Smooth muscle cell (in vitro differentiated cells): ENCODE measurements around the gene TOGARAM2. TPM values are rescaled to one million over a fixed set of nuclear protein-coding genes. Genes with fewer than 3 reads are reported as not detected.

ENCODE experiments used
- DNase-seq: peaks from one replicate; lab custom pipeline; 2025; ENCODE audit not compliant: unreplicated experiment; lab: John Stamatoyannopoulos, UW
- H2AFZ ChIP-seq: fragments of 200-600 bp; sonication (generic); 2 replicates; pipeline ENCODE4 v1.6.0; 2016; ENCODE audit warnings: antibody characterized with exemption, low read depth, mild to moderate bottlenecking
- H3F3A ChIP-seq: fragments of 200-600 bp; sonication (generic); 2 replicates; pipeline ENCODE4 v1.6.0; 2017; ENCODE audit warnings: antibody characterized with exemption, low read depth
- H3K27ac ChIP-seq: fragments of 200-600 bp; sonication (generic); 2 replicates; pipeline ENCODE4 v1.5.1; 2016; ENCODE audit warnings: low read depth, mild to moderate bottlenecking
- H3K27me3 ChIP-seq: fragments of 200-600 bp; sonication (generic); 2 replicates; pipeline ENCODE4 v1.6.1; 2016; ENCODE audit warnings: low read depth, mild to moderate bottlenecking
- H3K36me3 ChIP-seq: fragments of 200-600 bp; sonication (generic); 2 replicates; pipeline ENCODE4 v1.5.1; 2016; ENCODE audit warnings: low read depth
- H3K4me1 ChIP-seq: fragments of 200-600 bp; sonication (generic); 2 replicates; pipeline ENCODE4 v1.5.1; 2016; ENCODE audit warnings: low read depth
- H3K4me2 ChIP-seq: fragments of 200-600 bp; sonication (generic); 2 replicates; pipeline ENCODE4 v1.6.0; 2016; ENCODE audit warnings: mild to moderate bottlenecking
- H3K4me3 ChIP-seq: fragments of 200-600 bp; sonication (generic); 2 replicates; pipeline ENCODE4 v1.5.1; 2016; ENCODE audit warnings: mild to moderate bottlenecking
- H3K79me2 ChIP-seq: fragments of 200-600 bp; sonication (generic); 2 replicates; pipeline ENCODE4 v1.6.0; 2016; ENCODE audit warnings: low read depth, mild to moderate bottlenecking
- H3K9ac ChIP-seq: fragments of 200-600 bp; sonication (generic); 2 replicates; pipeline ENCODE4 v1.6.0; 2016; ENCODE audit warnings: low read depth
- H3K9me3 ChIP-seq: fragments of 200-600 bp; sonication (generic); replicated peaks from 2 replicates; pipeline ENCODE4 v1.5.1; 2016; ENCODE audit warnings: low read depth
- H4K20me1 ChIP-seq: fragments of 200-600 bp; sonication (generic); 2 replicates; pipeline ENCODE4 v1.6.0; 2016; ENCODE audit warnings: low read depth
- WGBS: methylation state at CpG from one replicate; pipeline ENCODE4 v1.1.7; 2016; ENCODE audit warnings: low lambda C conversion rate; 5-methylcytosine and 5-hydroxymethylcytosine counted together
- polyA plus RNA-seq: library from polyadenylated mRNA; unstranded; fragments of >200 nt; fragmentation: Nextera tagmentation; extraction: Ambion mirVana; gene quantifications from 2 replicates; pipeline ENCODE4 v1.2.1, GENCODE V29; 2016
- total RNA-seq: library from RNA; depleted of rRNA; stranded (reverse); fragments of >200 nt; gene quantifications from 2 replicates; pipeline ENCODE4 v1.2.3, GENCODE V29; 2014
- TF ChIP-seq, protein P1 (sequence below): fragments of 200-600 bp; sonication (generic); IDR thresholded peaks from 2 replicates; pipeline ENCODE4 v1.5.1; 2017; ENCODE audit warnings: borderline replicate concordance, mild to moderate bottlenecking, antibody characterized with exemption; ENCODE audit not compliant: insufficient read depth, poor library complexity, severe bottlenecking

TOGARAM2 gene
- total and polyA plus RNA-seq, 2 experiments from 2014 or later, result 0.72 to 1.1 TPM

DNA sequence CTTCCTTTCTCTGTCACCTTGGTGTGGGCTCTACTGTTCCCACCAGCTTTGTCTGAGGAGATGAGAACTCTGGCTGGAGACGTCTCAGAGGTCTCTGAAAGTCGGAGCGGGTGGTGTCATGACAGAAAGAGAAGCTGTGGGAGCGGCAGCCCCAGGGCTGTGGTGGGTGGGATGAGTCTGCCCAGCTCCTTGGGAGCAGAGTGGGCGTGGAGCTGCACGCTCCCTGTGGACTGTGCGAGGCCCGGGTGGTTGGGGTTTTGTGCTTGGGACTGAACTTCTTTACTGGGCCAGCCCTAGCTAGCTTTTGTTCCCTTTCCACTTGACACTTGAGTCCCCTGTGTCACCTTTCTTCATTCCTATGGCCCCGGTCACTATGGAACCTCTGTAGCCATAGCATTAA, 10.4 kb downstream of the TOGARAM2 start:
- Histone ChIP-seq H2AFZ (no peak overlapping the region), H3K9me3 (no peaks in the 10 kb centered on the region), H3K4me3 (no peak overlapping the region), H3K36me3 (no peaks in the 10 kb centered on the region), H4K20me1 (no peaks in the 10 kb centered on the region), H3K4me2 (peak overlapping the region; percentile 37), H3K27me3 (no peaks in the 10 kb centered on the region), H3K9ac (peak overlapping the region; percentile 9), H3K79me2 (no peaks in the 10 kb centered on the region), H3K4me1 (no peaks in the 10 kb centered on the region), H3K27ac (peak overlapping the region; percentile 34), H3F3A (no peaks in the 10 kb centered on the region)
- no peak for DNase-seq
- TF ChIP-seq, protein P1, sequence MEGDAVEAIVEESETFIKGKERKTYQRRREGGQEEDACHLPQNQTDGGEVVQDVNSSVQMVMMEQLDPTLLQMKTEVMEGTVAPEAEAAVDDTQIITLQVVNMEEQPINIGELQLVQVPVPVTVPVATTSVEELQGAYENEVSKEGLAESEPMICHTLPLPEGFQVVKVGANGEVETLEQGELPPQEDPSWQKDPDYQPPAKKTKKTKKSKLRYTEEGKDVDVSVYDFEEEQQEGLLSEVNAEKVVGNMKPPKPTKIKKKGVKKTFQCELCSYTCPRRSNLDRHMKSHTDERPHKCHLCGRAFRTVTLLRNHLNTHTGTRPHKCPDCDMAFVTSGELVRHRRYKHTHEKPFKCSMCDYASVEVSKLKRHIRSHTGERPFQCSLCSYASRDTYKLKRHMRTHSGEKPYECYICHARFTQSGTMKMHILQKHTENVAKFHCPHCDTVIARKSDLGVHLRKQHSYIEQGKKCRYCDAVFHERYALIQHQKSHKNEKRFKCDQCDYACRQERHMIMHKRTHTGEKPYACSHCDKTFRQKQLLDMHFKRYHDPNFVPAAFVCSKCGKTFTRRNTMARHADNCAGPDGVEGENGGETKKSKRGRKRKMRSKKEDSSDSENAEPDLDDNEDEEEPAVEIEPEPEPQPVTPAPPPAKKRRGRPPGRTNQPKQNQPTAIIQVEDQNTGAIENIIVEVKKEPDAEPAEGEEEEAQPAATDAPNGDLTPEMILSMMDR, result no peak
- whole genome bisulfite sequencing, result 46% methylated on average over 9 of the region's 9 CpGs

DNA sequence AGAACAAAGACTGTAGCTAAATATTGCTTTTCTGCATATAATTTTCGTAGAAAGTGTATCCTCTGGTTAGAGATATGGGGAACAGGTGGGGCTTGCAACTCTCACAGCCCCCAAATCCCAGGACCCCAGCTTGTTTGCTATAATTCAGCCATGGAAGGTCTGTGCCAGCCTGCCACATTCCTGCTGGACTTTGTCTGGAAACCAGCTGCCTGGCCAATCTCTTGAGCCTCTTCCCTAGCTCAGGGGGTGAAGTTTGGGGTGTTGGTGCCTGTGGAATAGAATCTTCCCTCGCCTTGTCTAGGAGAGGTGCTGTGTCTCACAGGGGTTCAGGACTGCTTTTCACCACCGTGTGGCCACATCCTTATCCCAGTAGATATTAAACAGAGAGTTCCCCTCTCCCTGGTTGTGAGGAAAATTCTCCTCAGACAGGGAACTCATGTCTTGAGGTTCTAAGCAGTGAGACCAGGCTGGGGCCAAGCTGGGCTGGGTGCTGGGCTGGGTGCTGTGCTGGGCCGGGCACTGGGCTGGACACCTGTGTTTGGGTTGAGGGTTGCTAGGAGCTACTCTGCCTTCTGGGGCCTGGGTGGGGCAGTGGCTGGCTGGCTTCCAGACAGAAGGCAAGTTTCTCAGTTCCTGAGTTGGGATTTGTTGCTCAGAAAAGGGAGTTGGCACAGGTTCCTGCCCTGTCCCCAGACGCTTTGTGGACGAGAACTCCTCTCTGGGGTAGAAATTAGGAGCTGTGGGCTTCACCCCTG, 12.3 kb downstream of the TOGARAM2 start:
- Histone ChIP-seq H3F3A (no peaks in the 10 kb centered on the region), H3K9ac (no peak overlapping the region), H3K79me2 (no peaks in the 10 kb centered on the region), H3K4me3 (no peak overlapping the region), H3K27ac (no peak overlapping the region), H3K36me3 (no peaks in the 10 kb centered on the region), H3K9me3 (no peaks in the 10 kb centered on the region), H3K4me2 (no peak overlapping the region), H4K20me1 (no peaks in the 10 kb centered on the region), H2AFZ (no peak overlapping the region), H3K4me1 (peaks cover 4% of the 10 kb centered on the region), H3K27me3 (no peaks in the 10 kb centered on the region)
- DNase-seq, result no peak
- TF ChIP-seq, protein P1, result no peak
- 88% methylated on average over 6 of the region's 6 CpGs for WGBS

- TF ChIP-seq, protein P1, result no peak
- Histone ChIP-seq H3K4me2 (no peak overlapping the region), H3K9me3 (no peaks in the 10 kb centered on the region), H3K27me3 (no peaks in the 10 kb centered on the region), H3K4me1 (peaks cover 4% of the 10 kb centered on the region), H3K79me2 (no peaks in the 10 kb centered on the region), H3K4me3 (no peak overlapping the region), H3F3A (no peaks in the 10 kb centered on the region), H3K9ac (no peak overlapping the region), H4K20me1 (no peaks in the 10 kb centered on the region), H2AFZ (no peak overlapping the region), H3K27ac (no peak overlapping the region), H3K36me3 (no peaks in the 10 kb centered on the region)
- no peak for DNase-seq
- 96% methylated on average over 10 of the region's 10 CpGs for WGBS
These were observed 13.0 kb downstream of the TOGARAM2 start for GRCh38 chr2:28994074-28994473.

DNA sequence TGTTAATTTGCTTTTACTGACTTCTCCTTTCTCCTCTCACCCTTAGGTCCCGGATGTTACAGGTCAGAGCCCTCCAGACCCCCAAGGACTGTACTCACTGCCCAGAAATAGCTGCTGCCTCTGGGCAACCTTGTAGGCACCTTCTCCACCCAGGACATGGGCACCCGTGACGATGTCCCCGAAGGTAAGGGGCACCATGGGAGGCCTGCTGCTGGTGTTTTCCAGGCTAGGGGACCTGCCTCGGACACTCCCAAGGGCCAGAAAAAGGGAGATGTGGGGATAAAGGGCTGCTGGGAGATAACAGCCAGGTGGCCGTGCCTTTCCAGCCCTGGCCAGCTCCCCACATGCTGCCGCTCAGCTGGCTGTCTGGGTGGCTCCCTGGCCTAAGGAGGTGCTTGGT, 13.6 kb downstream of the TOGARAM2 start:
- Histone ChIP-seq H3K27me3 (no peaks in the 10 kb centered on the region), H4K20me1 (no peaks in the 10 kb centered on the region), H3K79me2 (no peaks in the 10 kb centered on the region), H3K4me1 (peaks cover 4% of the 10 kb centered on the region), H2AFZ (no peak overlapping the region), H3K9me3 (no peaks in the 10 kb centered on the region), H3K27ac (no peak overlapping the region), H3K9ac (no peak overlapping the region), H3F3A (no peaks in the 10 kb centered on the region), H3K36me3 (no peaks in the 10 kb centered on the region), H3K4me3 (no peak overlapping the region), H3K4me2 (no peak overlapping the region)
- WGBS, result 81% methylated on average over 7 of the region's 7 CpGs
- TF ChIP-seq, protein P1, result no peak
- no peak for DNase-seq
